H1 (cell line): Measurements from ENCODE around the gene FAM8A1.

Source experiments
- EZH2 ChIP-seq: fragments of 200-600 bp; sonication (generic); IDR thresholded peaks from 2 replicates; pipeline ENCODE4 v1.7.1; 2012; ENCODE audit warnings: low read depth, mild to moderate bottlenecking, moderate library complexity, low read length, inconsistent platforms; ENCODE audit not compliant: severe bottlenecking
- POLR2A ChIP-seq, 2 experiments: IDR thresholded peaks; 1 replicate in 1 of 2; 2 replicates in 1 of 2; pipeline ENCODE4 v1.6.1; 2011; ENCODE audit warnings: low read depth in 2 of 2, low read length in 2 of 2, mild to moderate bottlenecking in 2 of 2; ENCODE audit errors: control extremely low read depth in 1 of 2
- TF ChIP-seq, protein P1 (sequence below), 3 experiments: IDR thresholded peaks; 1 replicate in 2 of 3; 2 replicates in 1 of 3; pipeline versions ENCODE4 v1.5.1 to v1.6.1; 2011; ENCODE audit warnings: low read length in 3 of 3, mild to moderate bottlenecking in 3 of 3, inconsistent platforms in 2 of 3, low read depth in 1 of 3, moderate library complexity in 1 of 3; ENCODE audit not compliant: insufficient read depth in 1 of 3; ENCODE audit errors: control extremely low read depth in 1 of 3

DNA sequence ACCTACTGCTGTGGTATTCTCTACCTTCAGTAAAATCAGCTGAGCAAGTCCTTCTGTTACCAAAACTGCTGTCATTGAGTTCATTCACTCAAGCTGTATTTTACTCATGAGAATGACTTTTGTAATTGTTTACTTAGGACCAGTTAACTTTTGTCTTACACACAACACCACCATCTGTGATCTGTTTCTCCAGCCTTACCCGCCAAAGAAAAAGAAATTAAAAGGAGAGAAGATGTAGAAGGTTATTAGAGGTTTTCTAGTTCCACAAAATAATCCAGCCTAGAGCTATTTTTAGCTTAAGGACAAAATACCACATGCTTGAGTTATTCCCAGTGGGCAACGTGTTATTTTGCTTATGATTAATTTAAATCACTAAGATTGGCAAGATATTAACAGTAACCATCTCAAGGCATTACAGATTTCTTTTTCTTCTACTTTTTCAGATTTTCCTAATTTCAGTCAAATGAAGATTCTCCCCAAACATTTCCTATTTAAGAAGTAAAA is 38.2 kb downstream of the FAM8A1 start:
- TF ChIP-seq EZH2 = no peak
- TF ChIP-seq POLR2A (IDR thresholded peaks at IDR 0.05; ENCODE audit: control extremely low read depth in 1 of 2, low read depth in 2 of 2, low read length in 2 of 2) = no peak
- TF ChIP-seq, protein P1, sequence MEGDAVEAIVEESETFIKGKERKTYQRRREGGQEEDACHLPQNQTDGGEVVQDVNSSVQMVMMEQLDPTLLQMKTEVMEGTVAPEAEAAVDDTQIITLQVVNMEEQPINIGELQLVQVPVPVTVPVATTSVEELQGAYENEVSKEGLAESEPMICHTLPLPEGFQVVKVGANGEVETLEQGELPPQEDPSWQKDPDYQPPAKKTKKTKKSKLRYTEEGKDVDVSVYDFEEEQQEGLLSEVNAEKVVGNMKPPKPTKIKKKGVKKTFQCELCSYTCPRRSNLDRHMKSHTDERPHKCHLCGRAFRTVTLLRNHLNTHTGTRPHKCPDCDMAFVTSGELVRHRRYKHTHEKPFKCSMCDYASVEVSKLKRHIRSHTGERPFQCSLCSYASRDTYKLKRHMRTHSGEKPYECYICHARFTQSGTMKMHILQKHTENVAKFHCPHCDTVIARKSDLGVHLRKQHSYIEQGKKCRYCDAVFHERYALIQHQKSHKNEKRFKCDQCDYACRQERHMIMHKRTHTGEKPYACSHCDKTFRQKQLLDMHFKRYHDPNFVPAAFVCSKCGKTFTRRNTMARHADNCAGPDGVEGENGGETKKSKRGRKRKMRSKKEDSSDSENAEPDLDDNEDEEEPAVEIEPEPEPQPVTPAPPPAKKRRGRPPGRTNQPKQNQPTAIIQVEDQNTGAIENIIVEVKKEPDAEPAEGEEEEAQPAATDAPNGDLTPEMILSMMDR (IDR thresholded peaks at IDR 0.05; ENCODE audit: control extremely low read depth in 1 of 3, insufficient read depth in 1 of 3, low read depth in 1 of 3, low read length in 3 of 3) = no peak
